AML-193 (cell line): ENCODE results near the gene CCDC78.
A peak's percentile ranks its signal among the peaks of the same experiment; 100 is the strongest.
"Not testable (repeated sequence)": the region's sequence is repeated elsewhere in the genome, so short reads cannot be mapped to it uniquely, and the experiment has no call there.

Experiments used
- DNase-seq, 2 experiments: peaks; one replicate each; lab custom pipeline; 2025; lab: John Stamatoyannopoulos, UW

CCDC78 gene

DNA sequence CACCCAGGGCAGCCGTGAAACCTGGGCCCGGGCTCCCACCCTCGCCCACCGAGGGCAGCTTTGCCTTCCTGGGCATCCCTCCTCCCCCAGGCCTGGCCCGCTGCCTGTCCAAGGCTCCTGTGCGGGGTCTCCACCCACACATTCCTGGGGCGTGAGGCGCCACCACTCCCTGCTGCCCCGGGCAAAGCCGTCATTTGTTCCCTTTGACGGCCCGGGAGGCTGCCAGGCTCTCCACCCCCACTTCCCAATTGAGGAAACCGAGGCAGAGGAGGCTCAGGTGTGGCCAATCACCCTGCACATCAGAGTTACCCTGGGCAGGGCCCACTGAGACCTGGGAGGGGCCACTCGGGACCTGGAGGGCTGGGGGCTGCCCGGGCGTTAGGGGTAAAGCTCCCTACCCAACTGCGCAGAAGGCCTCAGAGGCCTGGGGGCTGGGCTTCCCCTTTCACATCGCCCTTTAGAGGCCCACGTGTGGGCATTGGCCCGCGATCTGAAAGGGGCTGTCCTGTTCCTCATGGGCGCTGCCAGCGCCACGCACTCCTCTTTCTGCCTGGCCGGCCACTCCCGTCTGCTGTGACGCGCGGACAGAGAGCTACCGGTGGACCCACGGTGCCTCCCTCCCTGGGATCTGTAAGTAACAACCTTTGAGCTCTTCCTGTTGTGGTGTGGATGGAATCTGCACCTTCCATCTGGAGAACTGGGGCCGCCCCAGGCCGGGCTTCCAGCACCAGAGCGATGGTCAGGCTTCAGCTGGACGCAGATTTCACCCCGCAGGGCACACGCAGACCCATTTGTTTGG, 34.5 kb upstream of the CCDC78 start, which contains the start of gene MSLN:
MSLN (plus strand) TSS at position 190 of the 799 bp plus-strand sequence. CDS start 1,947 bp downstream, outside the sequence.
- no peak for DNase-seq

DNA sequence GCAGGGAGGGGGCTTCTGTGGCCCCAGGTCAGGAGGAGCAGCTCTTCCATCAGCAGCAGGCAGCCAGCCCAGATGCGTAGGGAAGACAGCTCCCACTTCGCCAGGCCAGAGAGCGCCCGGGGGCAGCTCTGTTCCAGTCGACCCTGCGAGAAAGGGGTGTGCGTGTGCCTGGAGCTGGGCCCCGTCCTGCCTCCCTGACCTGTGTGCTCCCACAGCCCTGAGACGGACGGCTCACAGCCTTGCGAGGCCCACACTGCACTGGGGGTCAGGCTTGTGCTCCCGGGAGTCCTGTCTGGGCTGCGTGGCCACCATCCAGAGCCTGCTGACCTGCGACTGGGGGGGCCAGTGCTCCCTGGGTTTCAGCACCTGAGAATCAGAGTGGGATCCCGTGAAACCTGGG, 33.8 kb upstream of the CCDC78 start:
- DNase-seq: no peak

DNA sequence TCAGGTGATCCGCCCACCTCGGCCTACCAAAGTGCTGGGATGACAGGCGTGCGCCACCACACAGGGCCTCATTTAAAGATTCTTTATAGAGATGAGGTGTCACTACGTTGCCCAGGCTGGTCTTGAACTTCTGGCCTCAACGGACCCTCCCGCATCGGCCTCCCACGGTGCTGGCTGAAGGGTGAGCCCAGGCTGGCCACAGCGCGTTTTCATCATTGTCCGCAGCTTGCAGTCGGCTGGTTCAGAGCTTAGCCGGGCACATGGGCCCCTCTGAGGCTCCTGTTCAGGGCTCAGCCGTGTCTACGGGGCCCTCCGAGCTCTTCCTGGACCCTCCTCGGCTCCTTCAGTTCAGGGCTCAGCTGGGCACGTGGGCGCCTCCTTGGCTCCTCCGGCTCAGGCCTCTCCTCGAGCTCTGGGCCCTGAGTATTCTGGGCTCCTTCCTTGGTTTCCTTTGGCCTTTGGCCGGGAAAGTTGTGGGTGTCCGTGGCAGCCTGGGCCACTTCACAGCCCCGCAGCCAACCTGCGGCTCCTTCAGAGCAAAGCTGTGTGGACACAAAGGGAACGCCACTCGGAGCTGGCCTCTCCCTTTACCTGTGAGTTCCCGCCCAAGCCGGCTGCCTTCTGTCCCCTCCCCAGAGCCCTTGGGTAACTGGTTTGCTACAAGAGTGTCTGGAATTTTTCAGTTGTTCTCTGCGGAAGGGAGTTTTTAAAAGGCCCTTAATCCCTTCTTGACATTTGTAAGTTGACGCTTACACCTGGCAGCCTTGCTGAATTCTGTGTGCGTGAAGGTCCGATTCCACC, 33.1 kb upstream of the CCDC78 start:
- no peak for DNase-seq

DNA sequence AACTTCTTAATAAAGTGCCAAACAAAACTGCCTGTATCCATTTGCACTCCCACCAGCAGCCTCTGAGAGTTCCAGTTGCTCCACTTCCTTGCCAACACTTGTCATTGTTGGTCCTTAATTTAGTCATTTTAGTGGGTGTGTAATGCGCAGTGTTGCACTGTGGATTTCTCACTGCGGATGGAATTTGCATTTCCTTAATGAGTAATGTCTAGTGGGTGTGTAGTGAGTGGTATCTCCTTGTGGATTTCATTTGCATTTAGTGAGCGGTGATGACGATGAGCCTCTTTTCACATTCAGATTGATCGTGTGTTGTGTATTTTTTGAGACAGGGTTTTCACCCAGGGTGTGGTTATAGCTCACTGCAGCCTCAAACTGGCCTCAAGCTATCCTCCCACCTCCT, 30.2 kb upstream of the CCDC78 start:
- DNase-seq: no peak

DNA sequence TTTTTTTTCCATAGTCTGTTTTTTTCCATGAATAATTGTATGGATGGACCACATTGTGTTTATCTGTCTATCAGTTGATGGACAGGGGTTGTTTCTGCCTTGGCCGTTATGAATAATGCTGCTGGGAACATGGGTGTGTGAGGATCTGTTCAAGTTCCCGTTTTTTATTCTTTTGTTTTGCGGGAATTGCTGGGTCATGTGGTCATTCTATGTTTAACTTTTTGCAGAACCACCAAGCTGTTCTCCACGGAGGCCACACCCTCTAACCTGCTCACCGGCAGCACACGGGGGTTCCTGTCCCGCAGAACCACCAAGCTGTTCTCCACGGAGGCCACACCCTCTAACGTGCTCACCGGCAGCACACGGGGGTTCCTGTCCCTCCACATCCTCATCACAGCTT, 28.4 kb upstream of the CCDC78 start:
- DNase-seq: peak; percentile 38 to 45

DNA sequence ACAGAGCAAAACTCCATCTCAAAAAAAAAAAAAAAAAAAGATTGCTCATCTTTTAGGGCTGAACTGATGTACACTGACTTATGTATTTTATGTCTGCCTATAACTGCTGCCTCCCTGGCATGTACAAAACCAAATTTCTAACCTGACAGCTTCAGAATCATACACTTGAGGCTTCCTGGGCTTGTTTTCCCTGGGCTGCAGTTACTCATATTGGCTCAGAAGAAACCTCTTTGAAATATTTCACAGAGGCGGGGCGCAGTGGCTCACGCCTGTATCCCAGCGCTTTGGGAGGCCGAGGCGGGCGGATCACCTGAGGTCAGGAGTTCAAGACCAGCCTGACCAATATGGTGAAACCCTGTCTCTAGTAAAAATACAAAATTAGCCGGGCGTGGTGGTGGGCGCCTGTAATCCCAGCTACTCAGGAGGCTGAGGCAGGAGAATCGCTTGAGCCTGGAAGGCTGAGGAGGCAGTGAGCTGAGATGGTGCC, 27.9 kb upstream of the CCDC78 start:
- not testable (repeated sequence) for DNase-seq

DNA sequence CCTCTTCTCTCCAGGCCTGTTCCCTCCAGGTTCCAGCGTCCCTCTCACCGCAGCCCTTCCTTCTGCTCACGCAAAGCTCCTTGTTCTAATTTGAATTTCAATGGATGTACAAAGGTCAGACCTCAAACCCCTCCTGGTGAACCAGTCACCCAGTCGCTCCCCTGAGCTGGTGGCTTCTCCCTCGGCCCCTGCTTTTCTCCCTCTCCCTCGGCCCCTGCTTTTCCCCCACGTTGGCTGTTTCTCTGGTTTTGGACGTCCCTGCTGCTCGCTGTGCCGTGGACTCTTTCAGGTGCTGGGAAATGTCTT, 25.7 kb upstream of the CCDC78 start:
- DNase-seq: no peak

DNA sequence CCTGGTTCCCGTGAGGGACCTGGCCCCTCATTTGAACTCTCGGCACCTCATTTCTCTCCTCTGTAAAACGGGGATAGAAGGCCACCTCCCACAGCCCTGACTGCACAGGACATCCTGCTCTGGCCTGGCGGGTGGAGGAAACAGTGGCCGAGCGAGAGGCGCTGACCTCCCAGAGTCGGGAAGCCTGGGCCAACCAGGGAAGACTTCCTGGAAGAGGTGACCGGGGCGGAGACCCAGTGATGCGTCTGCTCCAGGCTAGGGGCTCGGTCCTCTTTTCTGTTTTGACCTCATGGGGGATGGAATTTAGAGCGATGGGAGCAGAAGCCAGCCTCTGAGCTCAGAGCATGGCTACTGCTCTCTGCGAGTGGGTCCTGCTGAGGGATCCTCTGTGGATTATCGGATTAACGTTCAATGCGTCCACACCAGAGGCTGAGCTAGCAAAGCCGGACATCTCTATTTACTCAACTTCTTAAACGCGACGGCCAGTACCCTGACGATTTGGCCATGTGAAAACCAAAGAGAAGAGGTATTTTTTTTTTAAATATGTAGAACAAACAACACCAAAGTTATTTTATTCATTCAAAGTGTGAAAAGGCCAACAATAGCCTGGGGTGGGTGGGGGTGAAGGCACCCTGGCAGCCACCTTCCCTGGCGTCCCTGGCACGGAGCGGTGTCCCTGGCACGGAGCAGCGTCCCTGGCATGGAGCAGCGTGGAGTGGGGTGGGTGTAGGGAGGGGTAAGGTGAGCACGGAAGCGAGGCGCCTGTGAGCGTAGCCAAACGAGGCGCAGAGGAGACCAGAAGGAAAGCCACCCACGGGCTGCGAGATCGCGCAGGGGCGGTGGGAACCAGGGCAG, 25.1 kb upstream of the CCDC78 start:
- DNase-seq: no peak

DNA sequence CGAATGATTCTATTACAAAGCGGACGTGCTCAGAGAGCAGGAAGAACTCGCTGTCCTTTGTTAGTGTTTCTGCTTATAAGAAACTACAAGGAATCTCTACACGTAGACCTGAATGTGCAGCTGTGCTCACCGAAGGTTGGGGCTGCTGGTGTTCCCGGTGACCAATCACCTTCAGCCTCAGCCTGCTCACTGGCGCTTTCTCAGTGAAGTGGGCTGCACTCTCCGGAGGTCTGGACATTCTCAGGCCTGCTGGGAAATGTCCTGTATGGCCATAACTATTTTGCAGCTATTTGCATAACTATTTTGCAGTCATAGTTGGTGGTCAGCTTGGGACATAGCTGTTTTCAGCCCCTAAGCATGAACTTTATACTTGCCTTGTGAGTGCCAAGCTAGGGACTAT, 24.2 kb upstream of the CCDC78 start:
- no peak for DNase-seq

DNA sequence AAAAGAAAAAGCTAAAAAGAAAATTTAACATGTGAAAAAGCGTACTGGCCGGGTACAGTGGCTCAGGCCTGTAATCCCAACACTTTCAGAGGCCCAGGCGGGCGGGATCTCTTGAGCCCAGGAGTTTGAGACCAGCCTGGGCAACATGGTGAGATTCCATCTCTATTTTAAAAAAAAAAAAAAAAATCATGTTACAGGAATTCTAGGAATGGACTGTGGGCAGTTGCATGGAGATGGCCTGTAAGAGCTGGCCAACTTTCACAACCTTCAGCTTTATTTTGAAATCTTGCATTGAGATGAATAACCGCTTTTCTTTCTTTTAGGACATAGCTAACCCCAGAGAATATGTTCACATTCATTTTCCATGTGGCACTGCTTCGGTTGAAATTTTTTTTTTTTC, 22.8 kb upstream of the CCDC78 start:
- no peak for DNase-seq

DNA sequence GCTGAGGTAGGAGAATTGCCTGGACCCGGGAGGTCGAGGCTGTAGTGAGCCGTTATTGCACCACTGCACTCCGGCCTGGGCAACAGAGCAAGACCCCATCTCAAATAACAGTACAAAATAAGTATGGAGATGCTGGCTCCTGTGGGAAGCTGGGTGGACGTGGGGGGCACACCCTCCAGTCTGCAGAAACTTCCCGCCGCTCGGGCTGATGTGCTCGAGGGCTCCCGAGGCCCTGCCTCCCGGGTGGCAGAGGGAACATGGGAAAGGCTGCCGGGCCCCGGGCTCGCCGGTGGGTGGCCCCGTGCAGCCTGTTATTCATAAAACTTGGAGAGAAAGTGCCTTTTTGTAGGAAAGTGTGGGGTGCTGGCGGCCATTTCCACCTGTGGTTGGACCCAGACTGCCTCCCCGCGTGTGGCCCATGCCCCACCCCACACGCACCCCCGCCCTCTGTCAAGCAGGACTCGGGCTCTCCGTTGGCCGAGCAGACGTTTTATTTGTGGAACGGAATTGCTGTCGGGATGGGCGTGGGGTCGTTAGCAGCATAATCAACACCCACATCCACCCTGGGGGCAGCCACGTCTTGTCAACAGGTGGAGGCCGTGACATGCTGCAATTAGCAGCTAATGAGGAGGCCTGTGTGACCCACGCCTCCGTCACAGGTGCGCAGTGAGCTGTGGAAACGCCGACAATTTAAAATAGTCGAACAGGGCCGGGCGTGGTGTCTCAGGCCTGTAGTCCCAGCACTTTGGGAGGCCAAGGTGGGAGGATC, 21.9 kb upstream of the CCDC78 start:
- no peak for DNase-seq

DNA sequence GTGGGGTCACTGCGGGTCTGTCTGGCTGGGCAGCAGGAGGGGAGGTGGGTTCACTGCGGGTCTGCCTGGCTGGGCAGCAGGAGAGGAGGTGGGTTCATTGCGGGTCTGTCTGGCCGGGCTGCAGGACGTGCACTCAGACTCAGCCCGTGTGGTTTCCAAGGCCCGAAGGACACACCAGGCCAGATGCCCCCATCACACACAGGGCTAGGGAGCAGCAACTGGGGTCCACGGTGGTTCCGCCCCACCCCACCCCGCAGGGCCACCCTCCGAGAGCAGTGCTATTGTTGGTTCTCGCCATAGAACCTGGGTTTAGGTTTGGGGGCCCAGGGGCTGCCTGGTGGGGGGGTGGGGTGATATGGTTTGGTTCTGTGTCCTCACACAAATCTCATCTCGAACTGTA, 20.4 kb upstream of the CCDC78 start:
- no peak for DNase-seq

DNA sequence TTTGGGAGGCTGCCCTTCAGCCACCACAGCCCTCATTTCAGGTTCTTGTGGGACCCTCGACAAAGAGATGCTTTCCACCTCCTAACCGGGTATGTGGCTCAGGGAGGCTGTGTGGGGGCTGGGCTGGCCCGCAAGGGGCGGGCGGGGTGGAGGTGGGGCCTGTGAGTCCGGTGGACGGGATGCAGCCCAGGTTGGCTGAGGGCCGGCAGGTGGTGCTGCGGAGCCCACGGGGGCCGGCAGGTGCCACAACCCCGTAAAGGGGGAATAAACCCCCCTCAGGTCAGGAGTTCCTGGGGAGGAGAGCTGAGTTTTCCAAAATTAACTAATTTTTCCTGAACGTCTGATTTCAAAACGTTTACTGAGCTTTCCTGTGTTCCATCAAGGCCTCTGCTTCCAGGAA, 19.5 kb upstream of the CCDC78 start:
- DNase-seq: no peak

DNA sequence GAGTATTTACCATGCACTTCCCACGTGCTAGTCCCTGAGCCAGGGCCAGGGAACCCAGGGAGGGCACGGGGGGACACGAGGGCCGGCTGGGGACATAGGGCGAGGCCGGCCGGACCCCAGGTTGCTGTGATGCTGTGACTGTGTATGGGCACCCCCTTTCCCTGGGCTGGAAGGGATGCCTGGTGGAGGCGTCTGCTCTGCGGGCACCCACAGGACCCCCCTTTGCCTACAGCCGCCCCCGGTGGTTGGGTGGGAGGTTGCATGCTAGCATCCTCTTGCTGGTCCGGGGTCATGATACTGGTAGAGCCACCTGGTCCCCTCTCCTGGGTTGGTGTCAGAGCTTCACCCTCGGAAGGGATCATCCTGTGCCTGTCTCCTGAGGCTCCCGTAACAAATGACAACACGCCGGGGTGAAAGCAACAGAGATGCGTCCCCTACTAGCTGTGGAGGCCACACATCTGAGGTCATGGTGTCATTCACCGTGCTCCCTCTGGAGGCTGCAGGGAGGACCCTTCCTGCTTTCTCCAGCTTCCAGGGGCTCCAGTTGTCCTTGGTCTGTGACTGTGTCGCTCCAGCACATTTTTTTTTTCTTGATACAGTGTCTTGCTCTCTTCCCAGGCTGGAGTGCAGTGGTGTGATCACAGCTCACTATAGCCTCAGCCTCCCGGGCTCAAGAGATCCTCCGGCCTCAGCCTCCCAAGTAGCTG, 17.7 kb upstream of the CCDC78 start:
- DNase-seq: no peak

DNA sequence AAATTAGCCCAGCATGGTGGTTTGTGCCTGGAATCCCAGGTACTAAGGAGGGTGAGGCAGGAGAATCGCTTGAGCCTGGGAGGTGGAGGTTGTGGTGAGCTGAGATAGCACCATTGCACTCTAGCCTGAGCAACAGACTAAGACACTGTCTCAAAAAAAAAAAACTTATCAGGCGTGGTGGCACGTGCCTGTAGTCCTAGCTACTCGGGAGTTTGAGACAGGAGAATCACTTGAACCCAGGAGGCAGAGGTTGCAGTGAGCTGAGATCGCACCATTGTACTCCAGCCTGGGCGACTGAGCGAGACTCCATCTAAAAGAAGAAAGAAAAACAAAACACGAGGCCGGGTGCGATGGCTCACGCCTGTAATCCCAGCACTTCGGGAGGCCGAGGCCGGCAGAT, 16.7 kb upstream of the CCDC78 start:
- DNase-seq: not testable (repeated sequence)

DNA sequence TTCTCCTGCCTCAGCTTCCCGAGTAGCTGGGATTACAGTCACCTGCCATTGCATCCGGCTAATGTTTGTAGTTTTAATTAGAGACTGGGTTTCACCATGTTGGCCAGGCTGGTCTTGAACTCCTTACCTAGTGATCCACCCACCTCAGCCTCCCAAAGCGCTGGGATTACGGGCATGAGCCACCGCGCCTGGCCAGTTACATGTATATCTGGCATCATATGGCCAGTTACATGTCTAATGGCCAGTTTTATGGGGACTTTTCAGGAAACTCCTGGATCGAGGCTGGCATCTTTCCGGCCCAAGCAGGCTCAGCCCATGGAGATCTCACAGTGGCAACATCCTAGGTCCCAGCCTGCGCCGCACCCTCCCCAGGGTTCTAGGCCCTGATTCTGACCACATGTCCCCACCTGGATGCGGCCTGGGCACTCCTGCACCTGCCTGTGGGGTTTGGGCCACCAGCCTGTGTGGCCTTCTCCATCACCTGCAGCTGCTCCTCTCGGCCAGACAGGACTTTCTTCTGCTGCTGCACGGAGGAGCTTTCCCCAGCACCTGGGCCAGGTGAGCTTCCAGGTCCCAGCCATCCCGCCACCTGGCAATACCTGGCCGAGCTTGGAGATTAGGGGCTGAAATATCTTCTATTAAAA, 15.9 kb upstream of the CCDC78 start:
- no peak for DNase-seq

DNA sequence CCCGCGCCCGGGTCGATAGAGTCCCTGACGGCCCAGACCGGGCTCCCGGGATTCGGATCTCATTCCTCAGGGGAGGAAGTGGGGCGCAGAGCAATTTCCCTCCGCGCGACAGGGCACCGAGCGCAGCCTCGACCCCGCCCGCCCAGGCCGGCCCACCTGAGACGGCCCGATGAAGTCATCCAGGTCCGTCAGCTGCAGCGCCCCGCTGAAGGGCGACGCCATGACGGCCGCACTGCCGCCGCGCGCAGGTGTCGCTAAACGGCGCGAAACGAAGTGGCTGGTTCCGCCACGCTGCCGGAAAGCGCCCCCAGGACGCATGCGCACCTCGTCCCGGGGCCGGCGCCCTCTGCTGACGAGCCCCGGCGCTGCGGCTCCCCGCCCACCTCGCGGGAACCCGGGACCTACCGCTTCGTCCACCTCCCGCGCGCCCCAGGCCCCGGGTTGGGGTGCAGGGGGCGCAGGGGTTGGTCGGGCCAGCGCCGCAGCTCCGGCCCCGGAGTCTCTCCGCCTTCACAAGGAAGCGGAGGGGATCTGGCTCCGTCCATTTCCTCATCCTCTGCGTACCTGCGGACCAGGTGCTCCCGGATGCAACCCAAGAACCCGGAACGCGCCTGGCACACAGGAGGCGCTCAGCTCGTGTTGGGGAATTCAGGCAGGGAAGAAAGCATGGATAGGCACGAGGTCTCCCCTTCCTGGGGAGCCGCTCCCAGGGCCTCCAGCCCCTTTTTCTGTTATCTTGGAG, 14.7 kb upstream of the CCDC78 start, which contains the start of gene CIAO3:
CIAO3 (minus strand) TSS at position 234 of the 742 bp plus-strand sequence; CDS start at position 222, 12 bp downstream.
- DNase-seq: peak; percentile 60 to 70

DNA sequence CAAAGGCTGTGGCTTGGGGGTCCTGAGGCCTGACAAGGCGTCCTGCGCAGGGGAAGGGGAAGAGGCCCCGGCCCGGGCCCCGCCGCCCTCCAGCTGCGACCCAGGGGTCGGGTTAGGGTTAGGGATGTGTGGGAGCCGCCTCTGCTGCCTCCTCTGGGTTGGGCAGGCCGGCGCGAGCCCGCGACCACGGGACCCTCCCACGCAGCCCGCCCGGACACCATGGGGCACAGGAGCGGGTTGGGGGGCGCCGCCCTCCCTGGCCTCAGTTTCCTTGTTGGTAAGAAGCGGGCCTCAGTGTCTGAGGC, 14.2 kb upstream of the CCDC78 start:
- no peak for DNase-seq

DNA sequence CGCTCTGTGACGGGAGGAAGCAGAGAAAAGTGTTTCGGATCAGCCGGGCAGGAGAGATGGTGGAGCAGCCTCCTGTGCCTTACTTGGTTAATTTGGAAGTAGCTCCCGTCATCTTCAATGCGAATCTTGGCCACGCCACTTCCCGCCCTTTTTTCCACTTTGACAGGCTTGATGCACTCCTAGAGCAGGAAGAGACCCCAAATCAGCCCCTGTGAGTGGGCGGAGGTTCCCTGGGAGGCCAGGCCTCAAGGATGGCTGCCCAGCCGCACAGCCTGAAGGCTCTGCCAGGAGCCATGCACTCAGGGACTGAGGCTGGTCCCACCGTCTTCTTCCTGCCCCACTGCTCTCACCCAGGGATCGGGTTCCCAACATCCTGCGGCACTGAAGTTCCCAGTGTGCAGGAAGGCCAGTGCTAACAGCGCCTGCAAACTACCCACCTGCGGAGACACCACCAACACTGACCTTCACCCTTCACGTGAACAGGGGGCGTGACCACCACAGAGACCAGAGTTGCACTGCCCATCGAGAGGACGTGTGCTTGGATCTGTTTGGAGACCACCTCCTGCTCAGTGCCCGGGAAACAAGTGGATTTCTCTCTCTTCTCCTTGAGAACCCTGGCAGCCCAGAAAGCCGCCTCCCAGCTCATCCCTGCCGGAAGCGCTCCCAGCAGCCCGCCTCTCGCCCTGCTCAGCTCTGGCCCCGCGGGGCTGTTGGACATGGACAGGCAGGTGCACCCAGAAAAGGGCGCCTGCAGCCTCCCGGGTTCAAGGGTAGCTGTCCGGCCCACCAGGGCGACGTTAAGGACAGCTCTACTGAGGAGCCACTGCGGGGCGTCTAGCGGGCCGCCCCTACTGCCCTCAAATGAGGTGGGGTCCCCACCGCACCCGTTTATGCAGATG, 13.6 kb upstream of the CCDC78 start:
- DNase-seq: no peak
